VCaP (cell line): Measurements from ENCODE around the gene DHDDS.
A peak's percentile ranks its signal among the peaks of the same experiment; 100 is the strongest.

Experiments
- H3K27ac ChIP-seq: fragments of 450-650 bp; 2 replicates; pipeline ENCODE4 v1.5.1; 2017
- CTCF ChIP-seq: fragments of 450-650 bp; conservative IDR thresholded peaks from 2 replicates; pipeline ENCODE4 v1.5.1; 2017; ENCODE audit warnings: mild to moderate bottlenecking, moderate library complexity

Gene DHDDS

GRCh38 chr1:26418865-26419349 lies 13.2 kb upstream of the DHDDS start:
- no peak overlapping the region for H3K27ac ChIP-seq
- TF ChIP-seq CTCF = no peak

GRCh38 chr1:26419494-26419893 lies 12.6 kb upstream of the DHDDS start:
- no peak overlapping the region for H3K27ac ChIP-seq
- TF ChIP-seq CTCF = no peak

- TF ChIP-seq CTCF = no peak
- no peak overlapping the region for H3K27ac ChIP-seq
These were observed 2.4 kb upstream of the DHDDS start for GRCh38 chr1:26429721-26430120.

GRCh38 chr1:26432793-26433192 lies 672 bp downstream of the DHDDS start:
- peak overlapping the region; percentile 73 for H3K27ac ChIP-seq
- no peak for TF ChIP-seq CTCF

GRCh38 chr1:26434161-26434752 lies 2.1 kb downstream of the DHDDS start:
- H3K27ac ChIP-seq = no peak overlapping the region
- no peak for TF ChIP-seq CTCF

- no peak for TF ChIP-seq CTCF
- no peak overlapping the region for H3K27ac ChIP-seq
These were observed 5.9 kb downstream of the DHDDS start for GRCh38 chr1:26438041-26438440.

- H3K27ac ChIP-seq = no peak overlapping the region
- TF ChIP-seq CTCF = no peak
These were observed 8.1 kb downstream of the DHDDS start for GRCh38 chr1:26440259-26440658.
